HG02759 (cell line): ENCODE measurements around the gene LTBP1.
"Not testable (repeated sequence)": the region's sequence is repeated elsewhere in the genome, so short reads cannot be mapped to it uniquely, and the experiment has no call there.

ENCODE experiments used
- ATAC-seq: cut with Tn5 transposase; IDR thresholded peaks from one replicate; pipeline ENCODE4 v1.9.1; 2021; ENCODE audit warnings: mild to moderate bottlenecking, moderate library complexity; ENCODE audit not compliant: unreplicated experiment

LTBP1 gene

GRCh38 chr2:32958821-32959220 is 12.1 kb downstream of the LTBP1 start:
- no peak for ATAC-seq

- no peak for ATAC-seq
These were observed 13.5 kb downstream of the LTBP1 start for GRCh38 chr2:32960238-32960637.

- ATAC-seq: no peak
These were observed 14.1 kb downstream of the LTBP1 start for GRCh38 chr2:32960647-32961403.

- no peak for ATAC-seq
These were observed 15.9 kb downstream of the LTBP1 start for GRCh38 chr2:32962690-32963089.

- no peak for ATAC-seq
These were observed 17.2 kb downstream of the LTBP1 start for GRCh38 chr2:32963941-32964340.

GRCh38 chr2:32965523-32966171 is 18.9 kb downstream of the LTBP1 start:
- no peak for ATAC-seq

GRCh38 chr2:32969444-32970162 is 22.9 kb downstream of the LTBP1 start:
- ATAC-seq: no peak

- ATAC-seq: not testable (repeated sequence)
These were observed 27.0 kb downstream of the LTBP1 start for GRCh38 chr2:32973772-32974171.

GRCh38 chr2:32976409-32977063 is 29.8 kb downstream of the LTBP1 start:
- no peak for ATAC-seq

GRCh38 chr2:32977228-32977758 is 30.5 kb downstream of the LTBP1 start:
- ATAC-seq: no peak

- no peak for ATAC-seq
These were observed 34.9 kb downstream of the LTBP1 start for GRCh38 chr2:32981612-32982011.

- ATAC-seq: not testable (repeated sequence)
These were observed 36.6 kb downstream of the LTBP1 start for GRCh38 chr2:32983193-32983924.

GRCh38 chr2:32986480-32986879 is 39.7 kb downstream of the LTBP1 start:
- ATAC-seq: no peak

- no peak for ATAC-seq
These were observed 41.8 kb downstream of the LTBP1 start for GRCh38 chr2:32988525-32988924.

- ATAC-seq: no peak
These were observed 43.8 kb downstream of the LTBP1 start for GRCh38 chr2:32990556-32990955.

GRCh38 chr2:32991091-32991845 is 44.5 kb downstream of the LTBP1 start:
- no peak for ATAC-seq

GRCh38 chr2:32993005-32993539 is 46.3 kb downstream of the LTBP1 start:
- no peak for ATAC-seq

GRCh38 chr2:32997705-32998104 is 51.0 kb downstream of the LTBP1 start:
- no peak for ATAC-seq

GRCh38 chr2:33000986-33001385 is 54.2 kb downstream of the LTBP1 start:
- ATAC-seq: no peak
